Measurements from ENCODE around the gene RPUSD4. TPM values are rescaled to one million over a fixed set of nuclear protein-coding genes. Genes with fewer than 3 reads are reported as not detected.

RPUSD4 gene
- polyA plus RNA-seq, 2 of the 4 experiments (the other 2 are of a cell fraction): 15.4 to 16.2 TPM

DNA sequence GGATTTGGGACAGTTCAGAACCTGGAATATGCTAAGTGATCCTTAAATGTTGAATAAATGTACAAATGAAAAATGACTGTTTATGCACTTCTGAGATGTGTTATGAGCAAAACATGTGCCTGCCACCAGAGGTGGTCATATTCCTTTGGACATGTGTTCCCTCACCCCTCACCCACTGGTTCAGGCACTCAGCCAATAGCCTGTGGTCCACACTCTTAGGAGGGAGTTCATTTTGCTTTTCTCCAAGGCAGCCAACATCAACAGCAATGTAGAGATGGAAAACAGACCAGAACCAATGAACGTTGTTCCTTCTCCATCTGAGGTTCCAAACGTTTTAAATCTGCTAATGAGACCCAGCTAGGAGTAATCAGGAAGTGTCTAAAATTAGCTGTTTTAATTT is 44.0 kb downstream of the RPUSD4 start:
- H3K4me3 ChIP-seq: no peak overlapping the region
- ChIA-PET POLR2A (no interaction called here), CTCF (no interaction called here)
- H3K4me1 ChIP-seq: no peaks in the 10 kb centered on the region
- FAIRE-seq (no peak), ATAC-seq (no peak), DNase-seq (ENCODE audit: low read depth in 1 of 2, low spot score in 1 of 2) (no peak)
- TF ChIP-seq ZSCAN20 (CRISPR knock-in tag; IDR thresholded peaks at IDR 0.05): no peak
- 5% methylated on average over 2 of the region's 2 CpGs for WGBS (ENCODE audit: missing lambda C conversion rate)
- H3K9me3 ChIP-seq: no peaks in the 10 kb centered on the region
- H3K27ac ChIP-seq: no peak overlapping the region
- no peak overlapping the region for H3K4me2 ChIP-seq

DNA sequence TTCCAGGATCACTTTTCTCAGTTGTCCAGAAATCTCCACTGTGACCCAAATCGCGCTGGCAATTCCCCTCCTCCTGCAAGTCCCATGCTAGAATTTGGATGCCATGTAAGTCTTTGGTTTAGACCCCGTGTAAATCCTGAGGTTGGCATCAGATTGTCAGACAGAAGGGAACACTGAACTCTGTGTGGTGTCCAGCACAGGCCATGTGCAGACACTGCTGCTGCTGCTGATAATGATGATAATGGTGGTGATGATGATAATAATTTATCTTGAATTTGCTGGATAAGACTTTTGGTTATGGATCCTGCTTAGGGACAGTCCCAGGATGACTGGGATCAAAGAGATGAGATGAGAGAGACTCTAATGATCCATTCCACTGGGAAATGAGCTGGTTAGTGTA is 45.0 kb downstream of the RPUSD4 start:
- ChIA-PET POLR2A (no interaction called here), CTCF (interaction anchor here (1.0 kb wide), 1 partner anchor 11 kb away, joined by 4 read pairs; no protein-coding TSS in a partner anchor)
- FAIRE-seq (no peak), DNase-seq (ENCODE audit: low read depth in 1 of 2, low spot score in 1 of 2) (no peak), ATAC-seq (no peak)
- WGBS (ENCODE audit: missing lambda C conversion rate): 85% methylated on average over 3 of the region's 3 CpGs
- Histone ChIP-seq H3K4me2 (no peak overlapping the region), H3K4me3 (no peak overlapping the region), H3K4me1 (no peaks in the 10 kb centered on the region), H3K27ac (no peak overlapping the region), H3K9me3 (no peaks in the 10 kb centered on the region)
- no peak for TF ChIP-seq KDM1A (IDR thresholded peaks at IDR 0.05; ENCODE audit: low read depth)
- TF ChIP-seq HDAC2 (IDR thresholded peaks at IDR 0.05): no peak
- TF ChIP-seq RCOR1 (IDR thresholded peaks at IDR 0.05; ENCODE audit: low read depth, low read length): no peak
- TF ChIP-seq FOSB (CRISPR knock-in tag; IDR thresholded peaks at IDR 0.05): no peak
- no peak for TF ChIP-seq MYC (IDR thresholded peaks at IDR 0.05; ENCODE audit: borderline replicate concordance, low read length)
- TF ChIP-seq GATA3 (IDR thresholded peaks at IDR 0.05; ENCODE audit: borderline replicate concordance): no peak
- no peak for TF ChIP-seq ZNF302 (CRISPR knock-in tag; IDR thresholded peaks at IDR 0.05)
- no peak for TF ChIP-seq TFCP2L1 (CRISPR knock-in tag; IDR thresholded peaks at IDR 0.05)
- no peak for TF ChIP-seq ESRRA (IDR thresholded peaks at IDR 0.05; ENCODE audit: borderline replicate concordance, low read length)
- no peak for TF ChIP-seq FOXS1 (CRISPR knock-in tag; IDR thresholded peaks at IDR 0.05)
- TF ChIP-seq, protein P1, sequence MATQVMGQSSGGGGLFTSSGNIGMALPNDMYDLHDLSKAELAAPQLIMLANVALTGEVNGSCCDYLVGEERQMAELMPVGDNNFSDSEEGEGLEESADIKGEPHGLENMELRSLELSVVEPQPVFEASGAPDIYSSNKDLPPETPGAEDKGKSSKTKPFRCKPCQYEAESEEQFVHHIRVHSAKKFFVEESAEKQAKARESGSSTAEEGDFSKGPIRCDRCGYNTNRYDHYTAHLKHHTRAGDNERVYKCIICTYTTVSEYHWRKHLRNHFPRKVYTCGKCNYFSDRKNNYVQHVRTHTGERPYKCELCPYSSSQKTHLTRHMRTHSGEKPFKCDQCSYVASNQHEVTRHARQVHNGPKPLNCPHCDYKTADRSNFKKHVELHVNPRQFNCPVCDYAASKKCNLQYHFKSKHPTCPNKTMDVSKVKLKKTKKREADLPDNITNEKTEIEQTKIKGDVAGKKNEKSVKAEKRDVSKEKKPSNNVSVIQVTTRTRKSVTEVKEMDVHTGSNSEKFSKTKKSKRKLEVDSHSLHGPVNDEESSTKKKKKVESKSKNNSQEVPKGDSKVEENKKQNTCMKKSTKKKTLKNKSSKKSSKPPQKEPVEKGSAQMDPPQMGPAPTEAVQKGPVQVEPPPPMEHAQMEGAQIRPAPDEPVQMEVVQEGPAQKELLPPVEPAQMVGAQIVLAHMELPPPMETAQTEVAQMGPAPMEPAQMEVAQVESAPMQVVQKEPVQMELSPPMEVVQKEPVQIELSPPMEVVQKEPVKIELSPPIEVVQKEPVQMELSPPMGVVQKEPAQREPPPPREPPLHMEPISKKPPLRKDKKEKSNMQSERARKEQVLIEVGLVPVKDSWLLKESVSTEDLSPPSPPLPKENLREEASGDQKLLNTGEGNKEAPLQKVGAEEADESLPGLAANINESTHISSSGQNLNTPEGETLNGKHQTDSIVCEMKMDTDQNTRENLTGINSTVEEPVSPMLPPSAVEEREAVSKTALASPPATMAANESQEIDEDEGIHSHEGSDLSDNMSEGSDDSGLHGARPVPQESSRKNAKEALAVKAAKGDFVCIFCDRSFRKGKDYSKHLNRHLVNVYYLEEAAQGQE (IDR thresholded peaks at IDR 0.05): no peak
- TF ChIP-seq PHF8 (IDR thresholded peaks at IDR 0.05; ENCODE audit: borderline replicate concordance, low read depth): no peak
- TF ChIP-seq POLR2A (IDR thresholded peaks at IDR 0.05; ENCODE audit: low read length): no peak
- no peak for TF ChIP-seq NPAS2 (CRISPR knock-in tag; IDR thresholded peaks at IDR 0.05; ENCODE audit: borderline replicate concordance)
- no peak for TF ChIP-seq CBX2 (IDR thresholded peaks at IDR 0.05; ENCODE audit: borderline replicate concordance, low read depth)

DNA sequence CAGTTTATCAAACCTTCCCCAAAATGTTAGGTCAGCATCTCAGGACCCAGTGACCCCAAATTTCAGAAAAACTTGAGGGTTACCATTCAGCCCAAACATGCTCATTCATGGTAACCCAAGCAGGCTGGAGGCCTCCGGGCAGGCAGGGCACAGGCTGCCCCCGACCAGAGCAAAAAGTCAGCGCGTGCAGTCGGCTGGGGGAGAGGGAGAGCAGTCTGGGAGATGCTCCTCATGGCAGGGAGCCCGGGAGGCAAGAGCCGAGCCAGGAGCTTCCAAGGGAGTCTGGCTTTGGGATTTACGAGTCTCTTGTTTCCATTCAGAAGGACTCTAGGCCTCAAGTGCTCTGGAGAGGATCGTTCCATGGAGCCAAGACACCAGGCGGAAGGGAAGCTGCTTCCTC is 45.7 kb downstream of the RPUSD4 start:
- 89% methylated on average over 10 of the region's 10 CpGs for WGBS (ENCODE audit: missing lambda C conversion rate)
- H3K27ac ChIP-seq: no peak overlapping the region
- H3K4me3 ChIP-seq: no peak overlapping the region
- H3K4me1 ChIP-seq: no peaks in the 10 kb centered on the region
- no peak for DNase-seq (ENCODE audit: low read depth in 1 of 2, low spot score in 1 of 2)
- ChIA-PET CTCF (no interaction called here), POLR2A (no interaction called here)
- FAIRE-seq: no peak
- no peak overlapping the region for H3K4me2 ChIP-seq
- TF ChIP-seq JUN (IDR thresholded peaks at IDR 0.05) (no peak), POLR2AphosphoS2 (conservative IDR thresholded peaks at IDR 0.05; ENCODE audit: low read length) (no peak), FOSB (CRISPR knock-in tag; IDR thresholded peaks at IDR 0.05) (no peak), RNF2 (IDR thresholded peaks at IDR 0.05; ENCODE audit: borderline replicate concordance, low read depth) (no peak)
- TF ChIP-seq, protein P2, sequence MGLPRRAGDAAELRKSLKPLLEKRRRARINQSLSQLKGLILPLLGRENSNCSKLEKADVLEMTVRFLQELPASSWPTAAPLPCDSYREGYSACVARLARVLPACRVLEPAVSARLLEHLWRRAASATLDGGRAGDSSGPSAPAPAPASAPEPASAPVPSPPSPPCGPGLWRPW (IDR thresholded peaks at IDR 0.05): no peak
- TF ChIP-seq, protein P3, sequence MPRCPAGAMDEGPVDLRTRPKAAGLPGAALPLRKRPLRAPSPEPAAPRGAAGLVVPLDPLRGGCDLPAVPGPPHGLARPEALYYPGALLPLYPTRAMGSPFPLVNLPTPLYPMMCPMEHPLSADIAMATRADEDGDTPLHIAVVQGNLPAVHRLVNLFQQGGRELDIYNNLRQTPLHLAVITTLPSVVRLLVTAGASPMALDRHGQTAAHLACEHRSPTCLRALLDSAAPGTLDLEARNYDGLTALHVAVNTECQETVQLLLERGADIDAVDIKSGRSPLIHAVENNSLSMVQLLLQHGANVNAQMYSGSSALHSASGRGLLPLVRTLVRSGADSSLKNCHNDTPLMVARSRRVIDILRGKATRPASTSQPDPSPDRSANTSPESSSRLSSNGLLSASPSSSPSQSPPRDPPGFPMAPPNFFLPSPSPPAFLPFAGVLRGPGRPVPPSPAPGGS (IDR thresholded peaks at IDR 0.05): no peak
- ATAC-seq: no peak
- no peaks in the 10 kb centered on the region for H3K9me3 ChIP-seq

Measured in A549 (cell line).